K562 (cell line): ENCODE results near the gene ERGIC1. TPM values are rescaled to one million over a fixed set of nuclear protein-coding genes. Genes with fewer than 3 reads are reported as not detected.
A peak's percentile ranks its signal among the peaks of the same experiment; 100 is the strongest.

Experiments used
- CHCHD3 ChIP-seq: fragments of 250-450 bp; sonication (Bioruptor Pico); IDR thresholded peaks from 2 replicates; pipeline ENCODE4 v2.1.2; 2022; ENCODE audit warnings: mild to moderate bottlenecking
- COPS2 ChIP-seq: fragments of 450-650 bp; conservative IDR thresholded peaks from 2 replicates; pipeline ENCODE4 v1.6.1; 2016; ENCODE audit warnings: mild to moderate bottlenecking, moderate library complexity
- ERF ChIP-seq: fragments of 450-650 bp; formaldehyde crosslinking; IDR thresholded peaks from 2 replicates; pipeline ENCODE4 v1.4.0; 2020; ENCODE audit warnings: mild to moderate bottlenecking, mixed read lengths
- HDAC8 ChIP-seq: fragments of 450-650 bp; IDR thresholded peaks from 2 replicates; pipeline ENCODE4 v1.6.1; 2016; ENCODE audit warnings: mild to moderate bottlenecking, missing genetic modification characterization, moderate library complexity, missing compliant biosample characterization
- HMGN3 ChIP-seq: IDR thresholded peaks from 2 replicates; pipeline ENCODE4 v1.6.1; 2011; ENCODE audit warnings: borderline replicate concordance, low read depth, mild to moderate bottlenecking, mixed read lengths, low read length; ENCODE audit not compliant: insufficient read length; ENCODE audit errors: extremely low read depth
- MBD2 ChIP-seq: sonication (generic); IDR thresholded peaks from 2 replicates; pipeline ENCODE4 v1.6.1; 2016; ENCODE audit warnings: low read depth, borderline replicate concordance
- PKNOX1 ChIP-seq: fragments of 450-650 bp; IDR thresholded peaks from 2 replicates; pipeline ENCODE4 v1.6.1; 2016
- POU5F1 ChIP-seq: fragments of 150-350 bp; IDR thresholded peaks from 2 replicates; pipeline ENCODE4 v1.6.1; 2014; ENCODE audit warnings: borderline replicate concordance, low read length, low read depth, mild to moderate bottlenecking; ENCODE audit not compliant: partially characterized antibody
- PRPF4 ChIP-seq: fragments of 200-400 bp; formaldehyde crosslinking; IDR thresholded peaks from one replicate; pipeline ENCODE4 v1.6.1; 2017; ENCODE audit warnings: low read length, low read depth, mild to moderate bottlenecking; ENCODE audit not compliant: insufficient read depth, poor library complexity, severe bottlenecking
- RAD51 ChIP-seq: fragments of 450-650 bp; IDR thresholded peaks from 2 replicates; pipeline ENCODE4 v1.7.1; 2016; ENCODE audit warnings: low read depth, mild to moderate bottlenecking, borderline replicate concordance
- RERE ChIP-seq: sonication (generic); formaldehyde crosslinking; IDR thresholded peaks from 2 replicates; pipeline ENCODE4 v1.8.0; 2023; ENCODE audit warnings: missing genetic modification reagents, mild to moderate bottlenecking, borderline replicate concordance
- RFX7 ChIP-seq: fragments of 250-450 bp; sonication (Bioruptor Pico); IDR thresholded peaks from 2 replicates; pipeline ENCODE4 v1.5.1; 2021; ENCODE audit warnings: mild to moderate bottlenecking
- SNRNP70 ChIP-seq: fragments of 200-400 bp; formaldehyde crosslinking; optimal IDR thresholded peaks from 2 replicates; pipeline ENCODE3; 2017; ENCODE audit warnings: low read depth, low read length
- ZBTB11 ChIP-seq, 3 experiments: fragments of 200-800 bp in 1 of 3; fragments of 250-450 bp in 1 of 3; fragments of 450-650 bp in 1 of 3; sonication (Bioruptor Pico) in 1 of 3; sonication (Bioruptor generic) in 1 of 3; formaldehyde crosslinking in 1 of 3; IDR thresholded peaks; 2 replicates each; pipeline versions ENCODE4 v1.6.1 to v1.8.0; 2016 to 2022; ENCODE audit warnings: mild to moderate bottlenecking in 2 of 3, missing genetic modification characterization in 2 of 3, missing compliant biosample characterization in 1 of 3, moderate library complexity in 1 of 3
- polyA plus RNA-seq, 8 experiments: library from polyadenylated mRNA; depleted of rRNA in 4 of 8; stranded (reverse) in 5 of 8; unstranded in 3 of 8; fragments of >200 nt; fragmentation: Nextera tagmentation in 2 of 8; fragmentation: Illumina TruSeq in 1 of 8; extraction: Ambion mirVana in 2 of 8; extraction: Trizol in 1 of 8; gene quantifications; 2 replicates each; pipeline versions ENCODE4 v1.2.1 to v1.2.3, GENCODE V29; 2011 to 2014; ENCODE audit warnings: inconsistent platforms in 1 of 8, missing spikeins in 1 of 8
- total RNA-seq, 7 experiments: library from RNA; depleted of rRNA in 6 of 7; stranded (reverse); fragments of >200 nt in 6 of 7; fragmentation: Illumina TruSeq in 2 of 7; extraction: Trizol in 2 of 7; gene quantifications; 2 replicates each; pipeline versions ENCODE4 v1.2.1 to v1.2.3, GENCODE V29; 2011 to 2021; ENCODE audit warnings: low replicate concordance in 1 of 7

Gene ERGIC1
- total and polyA plus RNA-seq, 9 of the 15 experiments (the other 6 are each of a cell fraction or from before 2014, with no cell fraction given): 5.5 to 68.4 (median 36.4) TPM

- TF ChIP-seq POU5F1 (no peak), HMGN3 (no peak), HDAC8 (tag) (peak; percentile 61; the same call in 1 of the 2 replicates), RAD51 (no peak), MBD2 (peak; percentile 24; the same call in 1 of the 2 replicates), RERE (no peak), PKNOX1 (peak; percentile 53; the same call in 1 of the 2 replicates), ERF (CRISPR knock-in tag) (no peak), COPS2 (no peak), RFX7 (0 out of 2 replicates have a peak, but pooled peaks have one; percentile 15), SNRNP70 (no peak), PRPF4 (no peak), CHCHD3 (CRISPR knock-in tag) (no peak), ZBTB11 (CRISPR knock-in tag; IDR thresholded peaks at IDR 0.05) (0 out of 6 replicates have a peak, but pooled peaks of 1 of the 3 experiments have one; percentile 45)
These were observed 27.0 kb upstream of the ERGIC1 start (continued) for GRCh38 chr5:172806897-172807672.
